SK-N-SH (cell line): ENCODE results near the gene PRPF40A. TPM values are rescaled to one million over a fixed set of nuclear protein-coding genes. Genes with fewer than 3 reads are reported as not detected.

Experiments
- CTCF ChIA-PET: fragments of 300-600, 350-600 bp; formaldehyde crosslinking; extraction: SDS; loops from one replicate; lab custom pipeline; 2021; lab: Yijun Ruan, JAX
- POLR2A ChIA-PET: fragments of 350-600 bp; sonication (Branson Sonifier 250); formaldehyde crosslinking; extraction: SDS; loops from one replicate; lab custom pipeline; 2020; ENCODE audit warnings: antibody characterized with exemption, inconsistent platforms; lab: Yijun Ruan, JAX
- DNase-seq: peaks from one replicate; pipeline ENCODE4 v3.0.0; 2012
- H2AFZ ChIP-seq: fragments of 200-600 bp; sonication (generic); 2 replicates; pipeline ENCODE4 v1.8.1; 2016; ENCODE audit warnings: antibody characterized with exemption, mild to moderate bottlenecking, low read depth
- H3F3A ChIP-seq: fragments of 200-600 bp; sonication (generic); replicated peaks from 2 replicates; pipeline ENCODE3; 2016; ENCODE audit warnings: antibody characterized with exemption, mild to moderate bottlenecking; ENCODE audit not compliant: insufficient read depth
- H3K27ac ChIP-seq, 2 experiments: fragments of 200-500 bp in 1 of 2; fragments of 200-600 bp in 1 of 2; sonication (Bioruptor generic) in 1 of 2; sonication (generic), shearing (Covaris generic) in 1 of 2; 2 replicates each; pipeline versions ENCODE4 v1.5.1 to v1.6.1; 2014 to 2016; ENCODE audit warnings: low read depth in 2 of 2, inconsistent platforms in 1 of 2, low read length in 1 of 2, mild to moderate bottlenecking in 1 of 2, mixed read lengths in 1 of 2
- H3K27me3 ChIP-seq: fragments of 200-600 bp; sonication (generic), shearing (Covaris generic); 2 replicates; pipeline ENCODE4 v1.6.1; 2016; ENCODE audit warnings: mixed run types; ENCODE audit not compliant: insufficient read depth
- H3K36me3 ChIP-seq, 2 experiments: fragments of 200-500 bp in 1 of 2; fragments of 200-600 bp in 1 of 2; sonication (Bioruptor generic) in 1 of 2; sonication (generic) in 1 of 2; replicated peaks in 1 of 2; 2 replicates each; pipeline versions ENCODE3 to v1.5.1; 2014 to 2016; ENCODE audit warnings: low read length in 1 of 2, mild to moderate bottlenecking in 1 of 2; ENCODE audit not compliant: insufficient read depth in 2 of 2, control insufficient read depth in 1 of 2
- H3K4me1 ChIP-seq, 2 experiments: fragments of 200-500 bp in 1 of 2; fragments of 200-600 bp in 1 of 2; sonication (Bioruptor generic) in 1 of 2; sonication (generic), shearing (Covaris generic) in 1 of 2; 2 replicates each; pipeline versions ENCODE4 v1.5.1 to v1.6.1; 2014 to 2016; ENCODE audit warnings: low read depth in 1 of 2, low read length in 1 of 2, mixed run types in 1 of 2; ENCODE audit not compliant: insufficient read depth in 2 of 2, control insufficient read depth in 1 of 2
- H3K4me2 ChIP-seq: fragments of 200-600 bp; sonication (generic), shearing (Covaris generic); 2 replicates; pipeline ENCODE4 v1.6.1; 2017; ENCODE audit warnings: mixed run types
- H3K4me3 ChIP-seq, 2 experiments: fragments of 200-500 bp in 1 of 2; fragments of 200-600 bp in 1 of 2; sonication (Bioruptor generic) in 1 of 2; sonication (generic), shearing (Covaris generic) in 1 of 2; 2 replicates each; pipeline versions ENCODE4 v1.5.1 to v1.8.1; 2014 to 2016; ENCODE audit warnings: low read depth in 2 of 2, inconsistent platforms in 1 of 2, low read length in 1 of 2, mild to moderate bottlenecking in 1 of 2, mixed read lengths in 1 of 2, moderate library complexity in 1 of 2
- H3K79me2 ChIP-seq: fragments of 200-600 bp; sonication (generic); 2 replicates; pipeline ENCODE4 v1.8.1; 2017; ENCODE audit warnings: mild to moderate bottlenecking; ENCODE audit not compliant: insufficient read depth
- H3K9ac ChIP-seq: fragments of 200-600 bp; sonication (generic); 2 replicates; pipeline ENCODE4 v1.6.1; 2017; ENCODE audit warnings: mixed run types
- H3K9me2 ChIP-seq: fragments of 200-600 bp; sonication (generic); 2 replicates; pipeline ENCODE4 v1.6.1; 2017; ENCODE audit warnings: mixed run types
- H3K9me3 ChIP-seq: fragments of 200-600 bp; sonication (generic); 2 replicates; pipeline ENCODE4 v1.6.1; 2017; ENCODE audit warnings: mixed run types, mild to moderate bottlenecking, moderate library complexity
- H4K20me1 ChIP-seq: fragments of 200-600 bp; sonication (generic); 2 replicates; pipeline ENCODE4 v1.6.1; 2017; ENCODE audit warnings: mild to moderate bottlenecking, mixed run types; ENCODE audit not compliant: insufficient read depth
- EZH2phosphoT487 ChIP-seq: fragments of 200-600 bp; sonication (generic); IDR thresholded peaks from 2 replicates; pipeline ENCODE4 v1.6.1; 2017; ENCODE audit warnings: low read depth, mixed run types, mild to moderate bottlenecking, antibody characterized with exemption, moderate library complexity, borderline replicate concordance
- FOSL2 ChIP-seq: IDR thresholded peaks from 2 replicates; pipeline ENCODE4 v1.4.0; 2012; ENCODE audit warnings: low read depth, mild to moderate bottlenecking, moderate library complexity, borderline replicate concordance
- FOXM1 ChIP-seq: IDR thresholded peaks from 2 replicates; pipeline ENCODE4 v1.4.0; 2012; ENCODE audit warnings: low read depth, mild to moderate bottlenecking
- GABPA ChIP-seq: IDR thresholded peaks from 2 replicates; pipeline ENCODE4 v1.4.0; 2012; ENCODE audit warnings: low read depth, mild to moderate bottlenecking
- GATA2 ChIP-seq: sonication (generic); formaldehyde crosslinking; IDR thresholded peaks from 2 replicates; pipeline ENCODE4 v1.5.0; 2020; ENCODE audit warnings: mild to moderate bottlenecking, missing genetic modification reagents
- NRF1 ChIP-seq: IDR thresholded peaks from 2 replicates; pipeline ENCODE4 v1.6.1; 2012; ENCODE audit warnings: low read depth, mild to moderate bottlenecking, low read length
- POLR2AphosphoS5 ChIP-seq: IDR thresholded peaks from 2 replicates; pipeline ENCODE4 v1.6.1; 2012; ENCODE audit warnings: low read depth, low read length
- RCOR1 ChIP-seq: fragments of 150-350 bp; IDR thresholded peaks from 2 replicates; pipeline ENCODE4 v1.6.1; 2017; ENCODE audit warnings: antibody characterized with exemption, low read length
- RFX5 ChIP-seq: IDR thresholded peaks from 2 replicates; pipeline ENCODE4 v1.6.1; 2012; ENCODE audit warnings: mild to moderate bottlenecking, improper control_type of control experiment, low read length
- RXRA ChIP-seq: IDR thresholded peaks from 2 replicates; pipeline ENCODE4 v1.4.0; 2012; ENCODE audit warnings: low read depth, mild to moderate bottlenecking, borderline replicate concordance
- SIN3A ChIP-seq: IDR thresholded peaks from 2 replicates; pipeline ENCODE4 v1.6.1; 2012; ENCODE audit warnings: low read depth, mild to moderate bottlenecking, low read length, moderate library complexity, borderline replicate concordance
- TAF1 ChIP-seq: IDR thresholded peaks from 2 replicates; pipeline ENCODE4 v1.6.1; 2012; ENCODE audit warnings: low read depth, mild to moderate bottlenecking, low read length, moderate library complexity, borderline replicate concordance
- USF1 ChIP-seq: IDR thresholded peaks from 2 replicates; pipeline ENCODE4 v1.4.0; 2012; ENCODE audit warnings: low read depth, borderline replicate concordance
- USF2 ChIP-seq: fragments of 150-350 bp; IDR thresholded peaks from 2 replicates; pipeline ENCODE4 v1.6.1; 2017; ENCODE audit warnings: antibody characterized with exemption, low read length, low read depth, borderline replicate concordance
- WGBS: methylation state at CpG from one replicate; pipeline ENCODE4 v1.1.6; 2017; ENCODE audit warnings: low lambda C conversion rate; 5-methylcytosine and 5-hydroxymethylcytosine counted together
- polyA plus RNA-seq, 3 experiments: library from polyadenylated mRNA; depleted of rRNA; stranded (reverse); fragments of >200 nt; gene quantifications; 2 replicates each; pipeline ENCODE4 v1.2.3, GENCODE V29; 2012
- TF ChIP-seq, protein P1 (sequence below): IDR thresholded peaks from 2 replicates; pipeline ENCODE4 v1.4.0; 2012; ENCODE audit warnings: low read depth

Gene PRPF40A
- polyA plus RNA-seq, 1 of the 3 experiments (the other 2 are of a cell fraction), result 55.8 TPM

DNA sequence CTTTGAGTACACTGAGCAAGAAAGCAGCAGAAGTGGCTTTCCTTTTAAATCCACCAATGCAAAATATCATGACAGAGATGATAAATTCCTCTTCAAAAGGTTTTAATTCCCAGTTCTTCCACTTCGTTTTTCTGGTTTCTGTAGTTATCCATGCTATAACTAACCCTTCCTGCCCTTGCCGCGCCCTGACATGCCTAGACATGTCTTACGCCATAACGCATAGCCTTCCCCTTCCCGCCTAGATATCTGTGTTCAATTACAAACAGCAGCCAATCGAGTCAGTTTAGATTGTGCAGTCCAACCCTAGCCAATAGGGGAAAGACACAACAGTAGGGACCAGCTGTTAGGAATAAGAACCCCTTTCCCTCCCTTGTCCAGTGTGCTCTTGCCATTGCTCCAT, 16.1 kb downstream of the PRPF40A start:
- Histone ChIP-seq H3K79me2 (peaks cover 100% of the 10 kb centered on the region), H4K20me1 (peaks cover 59% of the 10 kb centered on the region), H3K4me2 (no peak overlapping the region), H3K36me3 (peaks cover 8 to 18% of the 10 kb centered on the region in 2 experiments), H3K27me3 (no peaks in the 10 kb centered on the region), H3K9me2 (no peaks in the 10 kb centered on the region), H3K27ac (no peak overlapping the region; a peak in 1 of 4 replicates), H2AFZ (no peak overlapping the region), H3K9me3 (no peaks in the 10 kb centered on the region), H3K4me3 (no peak overlapping the region), H3K9ac (no peak overlapping the region), H3K4me1 (peaks cover 0 to 9% of the 10 kb centered on the region in 2 experiments; a peak in 2 of 4 replicates), H3F3A (peaks cover 15% of the 10 kb centered on the region)
- CTCF ChIA-PET, result no interaction called here
- no peak for TF ChIP-seq FOXM1
- POLR2A ChIA-PET, result no interaction called here
- 88% methylated on average over 7 of the region's 7 CpGs for WGBS
- DNase-seq, result no peak

DNA sequence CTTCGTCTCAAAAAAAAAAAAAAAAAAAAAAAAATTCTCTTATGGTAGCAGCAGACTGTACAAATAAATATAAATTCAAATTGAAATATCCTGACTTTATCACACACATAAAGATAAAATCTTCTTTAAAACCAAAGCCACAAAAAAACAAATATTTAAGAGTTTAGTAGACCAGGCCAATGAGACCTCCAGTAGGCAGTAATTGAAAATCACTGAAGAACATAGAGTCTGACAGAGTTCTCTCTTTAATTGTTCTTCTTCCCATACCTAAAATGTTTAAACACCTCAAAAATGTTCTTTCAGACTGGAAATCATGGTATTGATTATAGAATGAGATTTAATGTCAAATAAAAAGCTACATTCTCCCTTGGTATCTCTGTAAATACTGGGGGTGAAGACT, 20.8 kb downstream of the PRPF40A start:
- H3K79me2 ChIP-seq, result peaks cover 97% of the 10 kb centered on the region
- H3K4me1 ChIP-seq, result peaks cover 0 to 9% of the 10 kb centered on the region in 2 experiments; a peak in 2 of 4 replicates
- peaks cover 37% of the 10 kb centered on the region for H3F3A ChIP-seq
- H3K27me3 ChIP-seq, result no peaks in the 10 kb centered on the region
- no peak overlapping the region for H2AFZ ChIP-seq
- H3K9me2 ChIP-seq, result no peaks in the 10 kb centered on the region
- no peak overlapping the region for H3K4me2 ChIP-seq
- no peak overlapping the region for H3K4me3 ChIP-seq
- WGBS, result 88% methylated on average over 1 of the region's 1 CpG
- no peaks in the 10 kb centered on the region for H3K9me3 ChIP-seq
- ChIA-PET POLR2A (no interaction called here), CTCF (interaction anchor here (1.2 to 2.2 kb wide), 2 partner anchors 20 to 44 kb away, joined by 5 read pairs; no protein-coding TSS in a partner anchor)
- H3K9ac ChIP-seq, result no peak overlapping the region
- H3K27ac ChIP-seq, result peak overlapping the region; percentile 22 to 39; a peak in 2 of 4 replicates
- H4K20me1 ChIP-seq, result peaks cover 40% of the 10 kb centered on the region
- DNase-seq, result no peak
- H3K36me3 ChIP-seq, result peaks cover 19 to 36% of the 10 kb centered on the region in 2 experiments
- no peak for TF ChIP-seq RFX5
- no peak for TF ChIP-seq NRF1
- no peak for TF ChIP-seq TAF1
- no peak for TF ChIP-seq EZH2phosphoT487
- no peak for TF ChIP-seq SIN3A
- no peak for TF ChIP-seq USF2

- Histone ChIP-seq H3K4me1 (peaks cover 0 to 9% of the 10 kb centered on the region in 2 experiments; a peak in 2 of 4 replicates), H3K9ac (no peak overlapping the region), H3F3A (peaks cover 37% of the 10 kb centered on the region), H3K4me3 (no peak overlapping the region), H2AFZ (no peak overlapping the region), H3K27ac (no peak overlapping the region; a peak in 1 of 4 replicates), H3K4me2 (no peak overlapping the region), H3K9me2 (no peaks in the 10 kb centered on the region), H3K9me3 (no peaks in the 10 kb centered on the region), H4K20me1 (peaks cover 37% of the 10 kb centered on the region), H3K79me2 (peaks cover 96% of the 10 kb centered on the region), H3K27me3 (no peaks in the 10 kb centered on the region), H3K36me3 (peaks cover 24 to 43% of the 10 kb centered on the region in 2 experiments)
- 94% methylated on average over 3 of the region's 3 CpGs for WGBS
- DNase-seq, result no peak
- ChIA-PET POLR2A (no interaction called here), CTCF (interaction anchor here (2.2 kb wide), 1 partner anchor 21 kb away, joined by 5 read pairs; no protein-coding TSS in a partner anchor)
- TF ChIP-seq, protein P1, sequence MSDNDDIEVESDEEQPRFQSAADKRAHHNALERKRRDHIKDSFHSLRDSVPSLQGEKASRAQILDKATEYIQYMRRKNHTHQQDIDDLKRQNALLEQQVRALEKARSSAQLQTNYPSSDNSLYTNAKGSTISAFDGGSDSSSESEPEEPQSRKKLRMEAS, result no peak
- TF ChIP-seq RXRA (no peak), RCOR1 (no peak), FOXM1 (no peak), USF1 (no peak), SIN3A (no peak), POLR2AphosphoS5 (no peak), GATA2 (CRISPR knock-in tag) (no peak), FOSL2 (no peak), GABPA (no peak)
- TF ChIP-seq, all 33 proteins: peak for 0
These were observed 21.5 kb downstream of the PRPF40A start for GRCh38 chr2:152695763-152696162.
